ENCODE results near the gene TDRD1.
"Not testable (repeated sequence)": the region's sequence is repeated elsewhere in the genome, so short reads cannot be mapped to it uniquely, and the experiment has no call there.

TDRD1 gene

GRCh38 chr10:114179148-114179547, at the start of gene TDRD1:
TSS of gene TDRD1 (plus strand) at chr10:114179353. CDS start at chr10:114187832, 8,479 bp downstream.
- no peak for DNase-seq

GRCh38 chr10:114131094-114131493, 48.1 kb upstream of the TDRD1 start:
- no peak for DNase-seq

- no peak for DNase-seq
These were observed 43.7 kb upstream of the TDRD1 start for GRCh38 chr10:114135476-114135875.

- no peak for DNase-seq
These were observed 40.6 kb upstream of the TDRD1 start for GRCh38 chr10:114138581-114138980.

- no peak for DNase-seq
These were observed 39.1 kb upstream of the TDRD1 start for GRCh38 chr10:114140036-114140435.

- DNase-seq = not testable (repeated sequence)
These were observed 38.3 kb upstream of the TDRD1 start for GRCh38 chr10:114140827-114141226.

GRCh38 chr10:114142018-114142417, 37.1 kb upstream of the TDRD1 start:
- no peak for DNase-seq

- no peak for DNase-seq
These were observed 36.0 kb upstream of the TDRD1 start for GRCh38 chr10:114143160-114143559.

- not testable (repeated sequence) for DNase-seq
These were observed 29.7 kb upstream of the TDRD1 start for GRCh38 chr10:114149476-114149875.

GRCh38 chr10:114151486-114151885, 27.7 kb upstream of the TDRD1 start:
- DNase-seq = no peak

GRCh38 chr10:114151892-114152291, 27.3 kb upstream of the TDRD1 start:
- no peak for DNase-seq

- DNase-seq = no peak
These were observed 21.2 kb upstream of the TDRD1 start for GRCh38 chr10:114157912-114158311.

GRCh38 chr10:114163062-114163461, 16.1 kb upstream of the TDRD1 start:
- no peak for DNase-seq

- no peak for DNase-seq
These were observed 13.1 kb upstream of the TDRD1 start for GRCh38 chr10:114166043-114166442.

- DNase-seq = no peak
These were observed 12.7 kb upstream of the TDRD1 start for GRCh38 chr10:114166494-114166893.

GRCh38 chr10:114167985-114168384, 11.2 kb upstream of the TDRD1 start:
- DNase-seq = no peak

GRCh38 chr10:114168450-114169009, 10.6 kb upstream of the TDRD1 start:
- no peak for DNase-seq

- no peak for DNase-seq
These were observed 6.9 kb upstream of the TDRD1 start for GRCh38 chr10:114172216-114172615.

- no peak for DNase-seq
These were observed 6.2 kb upstream of the TDRD1 start for GRCh38 chr10:114172776-114173602.

GRCh38 chr10:114173603-114173920, 5.6 kb upstream of the TDRD1 start:
- peak in 1 of 2 experiments; percentile 34 for DNase-seq

GRCh38 chr10:114173921-114174694, 5.0 kb upstream of the TDRD1 start, which contains the start of gene CCDC186:
TSS of gene CCDC186 (minus strand) at chr10:114174203. CDS start at chr10:114163268, 10,935 bp downstream.
- peak; percentile 85 to 97 for DNase-seq

- no peak for DNase-seq
These were observed 4.4 kb upstream of the TDRD1 start for GRCh38 chr10:114174695-114175188.

- no peak for DNase-seq
These were observed 3.5 kb upstream of the TDRD1 start for GRCh38 chr10:114175667-114176066.

GRCh38 chr10:114176511-114176910, 2.6 kb upstream of the TDRD1 start:
- DNase-seq = no peak
